GM18502 (cell line): Measurements from ENCODE around the gene GTF2H1.

Experiments
- ATAC-seq: cut with Tn5 transposase; IDR thresholded peaks from one replicate; pipeline ENCODE4 v1.9.1; 2021; ENCODE audit warnings: mild to moderate bottlenecking; ENCODE audit not compliant: unreplicated experiment, poor library complexity

The GTF2H1 gene

GRCh38 chr11:18408558-18409291 lies 86.4 kb downstream of the GTF2H1 start:
- no peak for ATAC-seq

- ATAC-seq: no peak
Measured at GRCh38 chr11:18416459-18416858, 94.1 kb downstream of the GTF2H1 start.
